ENCODE results near the gene TNRC18.

TNRC18 gene

GRCh38 chr7:5408777-5409176 is 14.9 kb downstream of the TNRC18 start:
- in situ Hi-C loops (cut with HindIII; ENCODE audit: low sequenced_read_pairs) = no loop called here

- in situ Hi-C loops (cut with HindIII; ENCODE audit: low sequenced_read_pairs) = no loop called here
These were observed 16.4 kb downstream of the TNRC18 start for GRCh38 chr7:5406957-5407945.

GRCh38 chr7:5404421-5404826 is 19.2 kb downstream of the TNRC18 start:
- in situ Hi-C loops (cut with HindIII; ENCODE audit: low sequenced_read_pairs) = no loop called here

GRCh38 chr7:5403442-5403841 is 20.2 kb downstream of the TNRC18 start:
- in situ Hi-C loops (cut with HindIII; ENCODE audit: low sequenced_read_pairs) = no loop called here

GRCh38 chr7:5397736-5398135 is 25.9 kb downstream of the TNRC18 start:
- in situ Hi-C loops (cut with HindIII; ENCODE audit: low sequenced_read_pairs) = no loop called here

- in situ Hi-C loops (cut with HindIII; ENCODE audit: low sequenced_read_pairs) = no loop called here
These were observed 26.5 kb downstream of the TNRC18 start for GRCh38 chr7:5396999-5397663.

- in situ Hi-C loops (cut with HindIII; ENCODE audit: low sequenced_read_pairs) = no loop called here
These were observed 27.1 kb downstream of the TNRC18 start for GRCh38 chr7:5396542-5396941.

GRCh38 chr7:5395246-5395645 is 28.4 kb downstream of the TNRC18 start:
- in situ Hi-C loops (cut with HindIII; ENCODE audit: low sequenced_read_pairs) = no loop called here

- in situ Hi-C loops (cut with HindIII; ENCODE audit: low sequenced_read_pairs) = no loop called here
These were observed 29.1 kb downstream of the TNRC18 start for GRCh38 chr7:5394264-5395105.

- in situ Hi-C loops (cut with HindIII; ENCODE audit: low sequenced_read_pairs) = no loop called here
These were observed 29.9 kb downstream of the TNRC18 start for GRCh38 chr7:5393748-5394147.

- in situ Hi-C loops (cut with HindIII; ENCODE audit: low sequenced_read_pairs) = no loop called here
These were observed 30.3 kb downstream of the TNRC18 start for GRCh38 chr7:5393328-5393727.

- in situ Hi-C loops (cut with HindIII; ENCODE audit: low sequenced_read_pairs) = no loop called here
These were observed 32.7 kb downstream of the TNRC18 start for GRCh38 chr7:5390918-5391317.

GRCh38 chr7:5388905-5389433 is 34.7 kb downstream of the TNRC18 start:
- in situ Hi-C loops (cut with HindIII; ENCODE audit: low sequenced_read_pairs) = no loop called here

- in situ Hi-C loops (cut with HindIII; ENCODE audit: low sequenced_read_pairs) = no loop called here
These were observed 35.2 kb downstream of the TNRC18 start for GRCh38 chr7:5388273-5388901.

- in situ Hi-C loops (cut with HindIII; ENCODE audit: low sequenced_read_pairs) = no loop called here
These were observed 35.9 kb downstream of the TNRC18 start for GRCh38 chr7:5387711-5388245.

GRCh38 chr7:5384618-5385017 is 39.0 kb downstream of the TNRC18 start:
- in situ Hi-C loops (cut with HindIII; ENCODE audit: low sequenced_read_pairs) = no loop called here

GRCh38 chr7:5383314-5384098 is 40.1 kb downstream of the TNRC18 start:
- in situ Hi-C loops (cut with HindIII; ENCODE audit: low sequenced_read_pairs) = no loop called here

GRCh38 chr7:5382281-5382892 is 41.2 kb downstream of the TNRC18 start:
- in situ Hi-C loops (cut with HindIII; ENCODE audit: low sequenced_read_pairs) = no loop called here

Data from DLD1 (cell line).